GM18858 (cell line): ENCODE results near the gene CZIB.
"Not testable (repeated sequence)": the region's sequence is repeated elsewhere in the genome, so short reads cannot be mapped to it uniquely, and the experiment has no call there.

Experiments
- ATAC-seq: cut with Tn5 transposase; IDR thresholded peaks from one replicate; pipeline ENCODE4 v1.9.1; 2021; ENCODE audit not compliant: unreplicated experiment

The CZIB gene

DNA sequence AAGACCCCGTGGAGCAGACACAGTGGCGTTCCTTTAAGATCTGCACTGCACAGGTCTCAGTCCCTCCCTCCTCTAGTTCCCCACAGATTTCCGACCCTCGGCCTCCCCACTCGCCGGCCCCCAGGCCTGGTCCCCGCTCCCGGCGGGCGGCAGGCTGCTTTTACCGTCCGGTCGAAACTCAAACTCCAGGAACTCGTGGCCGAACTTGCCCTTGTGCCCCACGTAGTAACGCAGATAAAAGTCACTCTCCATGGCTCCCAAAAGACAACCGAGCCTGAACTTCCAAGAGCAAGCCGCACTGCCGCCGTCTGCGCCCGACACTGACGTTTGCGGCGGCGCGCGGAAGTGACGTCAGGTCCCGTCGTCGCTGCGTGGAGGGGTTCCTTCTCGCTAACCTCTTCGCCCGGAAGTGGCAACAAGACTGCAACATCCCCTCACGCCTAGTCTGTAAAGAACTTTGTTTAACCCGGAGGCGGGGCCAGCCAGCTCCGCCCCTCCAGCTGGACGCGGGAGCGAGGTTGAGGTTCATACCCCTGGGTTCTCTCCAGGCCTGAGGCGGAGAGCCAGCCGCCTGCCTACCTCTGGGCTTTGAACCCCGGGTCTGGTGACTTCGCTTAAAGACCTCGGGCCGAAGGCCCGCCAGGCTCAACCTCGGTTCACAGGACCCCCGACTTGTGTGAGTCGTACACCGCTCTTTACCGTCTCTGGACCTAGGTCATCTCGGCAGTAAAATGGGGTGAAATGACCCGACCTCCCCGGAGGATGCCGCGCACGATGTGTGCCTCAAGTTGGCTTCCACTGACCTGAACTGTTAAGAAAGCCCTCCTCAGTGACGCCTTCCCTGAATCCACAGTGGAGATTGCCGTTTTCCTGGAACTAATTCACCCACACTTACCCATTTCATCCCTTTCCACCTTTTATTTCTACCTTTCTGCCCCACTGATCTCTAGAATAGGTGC is 18.0 kb upstream of the CZIB start, which contains the start of gene MAGOH:
TSS of gene MAGOH (minus strand) at position 322 of the 959 bp plus-strand sequence. CDS start at position 252, 70 bp downstream.
- peak; percentile 96 for ATAC-seq

DNA sequence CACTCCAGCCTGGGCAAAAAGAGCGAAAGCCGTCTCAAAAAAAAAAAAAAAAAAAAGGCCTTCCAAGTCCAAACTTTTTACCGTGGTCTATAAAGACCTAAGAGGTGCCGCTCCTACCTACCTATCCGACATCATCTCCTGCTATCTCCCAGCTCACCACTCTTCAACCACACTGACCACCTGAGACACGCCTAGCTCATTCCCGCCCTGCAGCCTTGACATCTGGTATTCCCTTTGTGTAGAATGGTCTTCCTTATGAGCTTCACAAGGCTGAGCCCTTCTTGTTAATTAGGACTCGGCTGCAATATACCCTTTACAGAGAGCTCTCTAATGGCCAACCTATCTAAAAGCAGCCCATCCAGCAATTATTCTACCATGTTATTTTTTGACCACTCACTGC is 17.2 kb upstream of the CZIB start:
- ATAC-seq = no peak

DNA sequence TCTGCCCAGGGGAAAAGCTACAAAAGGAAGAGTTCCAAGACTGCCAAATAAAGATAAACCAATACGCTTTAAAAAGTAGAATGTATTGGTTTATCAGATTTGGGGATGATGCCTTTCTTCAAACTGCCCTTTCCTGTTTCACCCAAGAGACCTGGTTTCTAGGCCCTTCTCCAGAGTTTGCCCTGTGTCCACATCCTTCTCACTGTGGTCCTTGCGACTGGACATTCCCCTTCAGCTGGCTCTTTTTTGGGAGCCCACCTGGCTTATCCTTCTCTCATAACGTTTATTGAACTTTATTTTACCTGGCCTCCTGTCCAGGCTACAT is 490 bp upstream of the CZIB start:
- no peak for ATAC-seq

DNA sequence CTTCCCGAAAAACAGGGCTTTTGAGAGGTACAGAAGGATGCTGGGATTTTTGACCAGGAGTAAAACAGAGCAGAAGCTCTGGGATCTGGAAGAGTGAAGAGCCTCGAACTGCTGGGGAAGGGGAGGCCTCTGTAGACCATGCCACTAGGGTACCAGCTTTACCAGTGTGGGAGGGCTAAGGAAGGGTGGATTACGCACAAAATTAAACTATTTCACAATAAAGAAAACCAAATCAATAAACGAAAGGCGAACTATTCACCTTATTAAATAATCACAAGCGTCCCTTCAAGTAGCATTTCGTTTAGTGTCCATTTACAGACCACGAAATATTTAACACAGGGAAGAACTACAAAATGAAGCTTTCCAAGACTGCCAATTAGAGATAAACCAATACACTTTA is 723 bp downstream of the CZIB start:
- no peak for ATAC-seq

DNA sequence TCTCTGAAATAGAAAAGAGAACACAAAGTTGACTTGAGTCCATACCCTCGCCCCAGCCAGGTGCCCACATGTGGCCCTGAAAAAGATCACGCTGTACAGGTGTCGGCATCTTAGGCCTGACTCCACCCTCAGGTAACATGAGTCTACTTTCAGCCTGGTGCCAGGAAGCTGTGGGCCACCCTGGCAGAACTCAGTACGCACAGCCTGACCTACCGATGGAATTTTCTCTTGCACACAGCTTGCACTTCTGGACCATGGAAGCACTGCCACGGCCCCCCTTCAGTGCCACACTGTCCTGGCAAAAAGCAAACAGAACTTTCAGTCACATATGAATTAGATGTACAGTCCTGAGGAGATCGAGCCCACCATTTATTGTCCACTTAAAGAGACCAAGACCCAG is 2.2 kb downstream of the CZIB start:
- ATAC-seq = no peak

DNA sequence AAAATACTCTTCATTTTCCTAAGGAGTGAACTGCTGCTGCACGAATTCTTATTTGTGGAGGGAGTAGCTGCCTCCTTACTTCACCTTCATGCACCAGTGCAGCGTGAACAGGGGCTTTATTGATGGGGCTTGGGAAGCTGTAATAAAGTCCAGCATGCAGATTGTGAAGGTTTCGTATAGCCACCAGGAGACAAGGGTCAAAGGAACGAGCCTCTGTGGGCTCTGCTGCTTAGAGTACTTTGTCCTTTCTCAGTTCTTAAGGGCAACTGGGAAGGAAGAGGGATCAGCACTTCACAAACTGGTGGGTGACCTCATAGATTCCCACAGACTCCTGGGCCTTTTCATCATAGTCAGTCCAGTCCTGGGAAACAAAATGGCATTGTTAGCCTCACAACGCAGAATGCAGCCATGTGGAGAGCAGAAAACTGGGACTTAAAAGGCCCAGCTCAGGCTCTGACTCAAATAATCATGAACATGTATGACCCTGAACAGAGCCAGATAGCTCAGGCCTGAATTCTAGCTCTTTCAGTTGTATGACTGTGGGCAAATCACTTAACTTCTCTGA is 6.0 kb downstream of the CZIB start:
- no peak for ATAC-seq

DNA sequence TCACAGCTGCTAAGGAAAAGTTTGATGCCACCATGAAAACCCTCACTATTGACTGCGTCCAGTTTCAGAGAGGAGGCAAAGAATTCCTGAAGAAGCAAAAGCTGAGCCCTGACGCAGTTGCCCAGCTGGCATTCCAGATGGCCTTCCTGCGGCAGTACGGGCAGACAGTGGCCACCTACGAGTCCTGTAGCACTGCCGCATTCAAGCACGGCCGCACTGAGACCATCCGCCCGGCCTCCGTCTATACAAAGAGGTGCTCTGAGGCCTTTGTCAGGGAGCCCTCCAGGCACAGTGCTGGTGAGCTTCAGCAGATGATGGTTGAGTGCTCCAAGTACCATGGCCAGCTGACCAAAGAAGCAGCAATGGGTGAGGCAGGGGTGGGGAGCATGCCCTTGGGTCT is 9.5 kb downstream of the CZIB start:
- ATAC-seq = no peak

DNA sequence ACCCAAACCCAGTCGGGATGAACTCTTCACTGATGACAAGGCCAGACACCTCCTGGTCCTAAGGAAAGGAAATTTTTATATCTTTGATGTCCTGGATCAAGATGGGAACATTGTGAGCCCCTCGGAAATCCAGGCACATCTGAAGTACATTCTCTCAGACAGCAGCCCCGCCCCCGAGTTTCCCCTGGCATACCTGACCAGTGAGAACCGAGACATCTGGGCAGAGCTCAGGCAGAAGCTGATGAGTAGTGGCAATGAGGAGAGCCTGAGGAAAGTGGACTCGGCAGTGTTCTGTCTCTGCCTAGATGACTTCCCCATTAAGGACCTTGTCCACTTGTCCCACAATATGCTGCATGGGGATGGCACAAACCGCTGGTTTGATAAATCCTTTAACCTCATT is 10.1 kb downstream of the CZIB start:
- no peak for ATAC-seq

DNA sequence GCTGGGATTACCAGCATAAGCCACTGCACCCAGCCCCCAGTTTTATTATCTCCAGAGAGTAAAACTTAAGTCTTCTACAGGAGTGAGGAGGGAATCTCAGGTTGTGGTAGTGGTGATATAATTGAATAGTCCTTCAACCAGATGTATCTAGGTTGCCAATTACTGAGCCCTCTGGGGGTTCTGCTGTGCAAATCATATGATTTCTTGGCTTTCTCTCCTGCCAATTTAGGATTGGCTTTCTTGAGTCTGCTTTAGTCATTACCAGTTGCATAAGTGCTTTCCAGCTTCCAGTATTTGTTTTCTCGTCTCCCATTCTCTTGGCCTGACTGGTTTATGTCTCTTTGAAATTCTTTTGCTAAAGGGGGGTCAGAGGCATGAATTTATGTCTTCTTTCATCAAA is 12.7 kb downstream of the CZIB start:
- ATAC-seq = no peak

DNA sequence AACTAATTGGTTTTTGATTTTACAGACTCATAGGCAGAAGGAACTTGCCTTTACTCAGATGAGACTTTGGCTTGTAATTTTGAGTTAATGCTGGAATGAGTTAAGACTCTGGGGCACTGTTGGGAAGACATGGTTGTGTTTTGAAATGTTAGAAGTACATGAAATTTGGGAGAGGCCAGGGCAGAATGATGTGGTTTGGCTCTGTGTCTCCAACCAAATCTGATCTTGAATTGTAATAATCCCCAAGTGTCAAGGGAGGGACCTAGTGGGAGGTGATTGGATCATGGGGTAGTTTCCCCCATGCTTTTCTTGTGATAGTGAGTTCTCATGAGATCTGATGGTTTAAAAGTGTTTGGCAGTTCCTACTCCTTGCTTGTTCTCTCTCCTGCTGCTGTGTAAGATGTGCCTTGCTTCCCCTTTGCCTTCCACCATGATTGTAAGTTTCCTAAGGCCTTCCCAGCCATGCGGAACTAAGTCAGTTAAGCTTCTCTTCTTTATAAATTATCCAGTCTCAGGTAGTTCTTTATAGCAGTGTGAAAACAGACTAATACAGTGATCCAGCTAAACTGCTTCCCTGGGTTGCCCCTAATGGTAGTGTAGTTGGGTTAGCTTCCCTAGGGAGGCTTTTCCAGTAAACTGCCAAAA is 13.6 kb downstream of the CZIB start:
- ATAC-seq = no peak

DNA sequence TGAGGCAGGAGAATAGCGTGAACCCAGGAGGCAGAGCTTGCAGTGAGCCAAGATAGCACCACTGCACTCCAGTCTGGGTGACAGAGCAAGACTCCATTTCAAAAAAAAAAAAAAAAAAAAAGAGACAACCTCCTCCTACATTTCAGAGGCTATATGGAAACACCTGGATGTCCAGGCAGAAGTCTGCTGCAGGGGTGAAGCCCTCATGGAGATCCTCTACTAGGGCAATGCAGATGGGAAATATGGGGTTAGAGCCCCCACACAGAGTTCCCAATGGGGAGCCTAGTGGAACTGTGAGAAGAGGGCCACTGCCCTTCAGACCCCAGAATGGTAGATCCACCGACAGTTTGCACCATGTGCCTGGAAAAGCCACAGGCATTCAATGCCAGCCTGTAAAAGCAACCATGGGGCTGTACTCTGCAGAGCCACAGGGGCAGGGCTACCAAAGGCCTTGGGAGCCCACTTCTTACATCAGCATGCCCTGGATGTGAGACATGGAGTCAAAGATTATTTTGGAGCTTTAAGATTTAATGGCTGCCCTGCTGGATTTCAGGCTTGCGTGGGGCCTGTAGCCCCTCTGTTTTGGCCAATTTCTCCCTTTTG is 14.2 kb downstream of the CZIB start:
- ATAC-seq = not testable (repeated sequence)

DNA sequence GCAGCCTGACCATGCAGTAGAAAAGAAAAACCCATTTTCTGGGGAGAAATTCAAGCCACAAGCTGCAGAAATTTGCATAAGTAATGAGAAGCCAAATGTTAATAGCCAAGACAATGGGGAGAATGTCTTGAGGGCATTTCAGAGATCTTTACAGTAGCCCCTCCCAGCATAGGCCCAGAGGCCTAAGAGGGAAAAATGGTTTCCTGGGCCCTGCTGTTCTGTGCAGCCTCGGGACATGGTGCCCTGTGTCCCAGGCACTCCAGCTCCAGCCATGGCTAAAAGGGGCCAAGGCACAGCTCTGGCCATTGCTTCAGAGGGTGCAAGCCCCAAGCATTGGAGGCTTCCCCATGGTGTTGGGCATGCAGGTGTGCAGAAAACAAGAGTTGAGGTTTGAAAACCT is 14.9 kb downstream of the CZIB start:
- ATAC-seq = not testable (repeated sequence)

DNA sequence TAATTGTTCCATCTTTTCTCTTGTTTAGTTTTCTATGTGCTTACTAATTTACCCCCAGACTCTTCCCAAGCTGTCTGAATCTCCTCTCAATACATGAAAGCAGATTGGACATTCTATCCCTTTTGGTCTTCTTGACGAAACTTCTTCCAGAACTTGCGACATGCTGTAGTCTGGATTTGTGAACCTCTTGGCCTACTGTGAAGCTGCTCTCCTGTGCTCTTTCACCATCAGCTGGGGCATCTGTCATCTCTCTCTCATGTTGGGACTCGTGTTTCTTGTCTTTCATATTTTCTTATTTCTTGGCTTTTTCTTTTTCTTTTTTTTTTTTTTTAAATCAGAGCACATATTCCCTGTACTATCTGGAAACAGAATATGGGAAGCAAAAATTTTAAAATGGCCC is 17.0 kb downstream of the CZIB start:
- no peak for ATAC-seq

DNA sequence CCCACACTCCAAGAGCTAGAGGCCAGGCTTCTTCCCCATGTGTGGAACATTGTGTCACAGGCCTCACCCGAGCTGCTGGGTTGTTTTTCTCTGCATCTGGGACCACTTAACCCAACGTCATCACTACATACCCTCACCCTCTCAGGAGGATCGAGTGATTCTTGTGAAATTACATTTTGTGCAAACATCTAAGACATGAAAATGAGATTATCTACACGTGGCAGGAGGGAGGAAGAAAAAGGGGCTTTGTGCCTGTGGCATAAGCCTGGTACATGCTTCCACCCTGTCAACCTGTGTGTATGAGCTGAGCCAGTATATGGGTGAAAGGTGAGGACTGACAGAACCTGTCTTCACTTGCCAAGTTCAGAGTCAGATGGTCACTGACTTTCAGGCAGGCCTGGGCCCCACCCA is 22.2 kb downstream of the CZIB start:
- ATAC-seq = no peak

DNA sequence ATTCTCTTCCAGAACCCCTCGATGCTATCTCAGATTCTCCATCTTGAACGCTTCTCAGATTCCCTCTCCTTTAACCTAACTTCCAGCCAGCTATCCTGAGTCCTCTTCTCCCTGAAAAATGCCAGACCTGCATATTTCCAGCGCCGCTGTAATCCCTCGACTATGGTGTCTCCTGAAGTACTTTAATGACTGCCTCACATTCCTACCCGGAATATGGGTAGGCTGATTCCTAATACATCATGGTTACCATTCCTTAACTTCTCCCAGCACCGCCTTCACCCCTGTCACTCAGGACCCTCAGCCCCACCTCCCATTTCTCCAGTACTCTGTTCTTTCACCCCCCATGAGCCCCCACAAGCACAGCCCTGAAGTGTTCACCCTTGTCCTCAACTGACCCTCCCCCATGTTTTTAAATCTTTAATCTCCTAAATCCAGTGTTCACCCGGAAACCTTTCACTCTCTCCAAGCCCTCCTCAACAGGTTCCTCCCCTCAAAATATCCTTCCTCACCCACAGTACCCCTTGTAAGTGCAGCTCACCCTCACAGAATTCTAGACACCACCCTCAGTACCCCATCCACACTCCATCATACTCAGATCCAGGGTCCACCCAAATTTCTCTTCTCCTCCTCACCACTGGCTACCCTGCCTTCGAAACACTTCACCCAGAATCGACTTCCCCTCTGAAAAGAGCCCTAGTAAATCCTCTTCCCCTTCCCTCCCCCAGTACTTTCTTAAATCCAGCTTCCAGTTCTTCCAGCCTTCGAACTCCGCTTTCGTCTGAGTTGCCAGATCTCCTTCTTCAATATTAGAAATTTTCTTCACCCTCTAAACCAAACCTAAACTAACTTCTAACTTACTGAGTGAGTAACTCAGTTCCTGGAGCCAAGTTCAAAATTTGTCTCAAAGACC is 22.9 kb downstream of the CZIB start:
- no peak for ATAC-seq

DNA sequence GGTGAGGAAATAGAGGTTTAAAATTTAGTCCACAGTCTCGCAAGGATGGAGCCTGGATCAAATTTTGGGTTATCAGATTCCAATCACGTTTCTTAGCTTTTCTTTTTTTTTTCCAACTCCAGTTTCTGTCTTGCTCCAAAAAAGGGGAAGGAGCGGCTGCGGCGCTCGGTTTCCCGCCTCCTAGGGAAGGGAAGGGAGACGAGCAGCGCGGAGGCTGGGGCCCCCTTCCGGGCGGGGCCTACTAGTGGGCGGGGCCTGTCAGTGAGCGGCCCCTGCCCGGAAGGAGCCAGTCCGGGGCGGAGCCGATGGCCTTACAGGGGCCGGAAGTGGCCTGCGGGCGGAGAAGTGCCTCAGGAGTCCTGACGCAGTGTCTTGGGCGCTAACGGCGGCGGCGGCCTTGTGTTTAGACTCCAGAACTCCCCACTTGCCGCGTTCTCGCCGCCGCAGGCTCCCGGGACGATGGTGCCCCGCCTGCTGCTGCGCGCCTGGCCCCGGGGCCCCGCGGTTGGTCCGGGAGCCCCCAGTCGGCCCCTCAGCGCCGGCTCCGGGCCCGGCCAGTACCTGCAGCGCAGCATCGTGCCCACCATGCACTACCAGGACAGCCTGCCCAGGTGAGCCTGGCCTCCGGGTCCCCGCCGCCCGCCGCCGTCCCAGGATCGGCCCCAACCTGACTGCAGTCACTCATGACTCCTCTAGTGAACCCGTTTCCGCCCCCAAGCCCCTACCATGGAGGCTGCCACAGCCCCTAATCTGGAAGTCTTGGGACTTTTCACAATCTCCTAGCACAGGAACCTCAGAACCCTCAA is 23.7 kb downstream of the CZIB start, which contains the start of gene CPT2:
TSS of gene CPT2 (plus strand) at position 340 of the 806 bp plus-strand sequence. CDS start at position 460, 120 bp downstream.
- ATAC-seq = peak; percentile 91

DNA sequence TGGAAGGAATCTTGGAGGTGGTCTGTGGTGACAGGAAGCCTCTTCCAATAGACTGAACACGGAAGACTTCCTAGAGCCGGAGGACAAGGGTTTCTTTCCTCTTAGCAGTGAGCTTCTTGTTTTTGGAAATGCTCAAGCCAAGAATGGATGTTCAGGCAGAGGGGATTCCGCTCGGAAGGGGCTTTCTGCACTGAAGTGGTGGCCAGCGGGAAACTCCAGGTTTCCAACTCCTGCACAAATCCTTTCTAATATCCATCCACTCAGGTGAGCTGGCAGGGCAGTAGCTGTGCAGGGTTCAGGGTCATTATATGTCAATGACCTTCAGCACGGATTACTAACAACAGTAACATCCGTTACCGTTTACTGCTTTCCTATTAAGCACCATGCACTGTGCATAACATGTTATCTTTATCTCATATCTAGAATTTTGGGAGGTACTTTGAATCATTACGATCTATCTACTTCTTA is 24.4 kb downstream of the CZIB start:
- ATAC-seq = peak; percentile 16

DNA sequence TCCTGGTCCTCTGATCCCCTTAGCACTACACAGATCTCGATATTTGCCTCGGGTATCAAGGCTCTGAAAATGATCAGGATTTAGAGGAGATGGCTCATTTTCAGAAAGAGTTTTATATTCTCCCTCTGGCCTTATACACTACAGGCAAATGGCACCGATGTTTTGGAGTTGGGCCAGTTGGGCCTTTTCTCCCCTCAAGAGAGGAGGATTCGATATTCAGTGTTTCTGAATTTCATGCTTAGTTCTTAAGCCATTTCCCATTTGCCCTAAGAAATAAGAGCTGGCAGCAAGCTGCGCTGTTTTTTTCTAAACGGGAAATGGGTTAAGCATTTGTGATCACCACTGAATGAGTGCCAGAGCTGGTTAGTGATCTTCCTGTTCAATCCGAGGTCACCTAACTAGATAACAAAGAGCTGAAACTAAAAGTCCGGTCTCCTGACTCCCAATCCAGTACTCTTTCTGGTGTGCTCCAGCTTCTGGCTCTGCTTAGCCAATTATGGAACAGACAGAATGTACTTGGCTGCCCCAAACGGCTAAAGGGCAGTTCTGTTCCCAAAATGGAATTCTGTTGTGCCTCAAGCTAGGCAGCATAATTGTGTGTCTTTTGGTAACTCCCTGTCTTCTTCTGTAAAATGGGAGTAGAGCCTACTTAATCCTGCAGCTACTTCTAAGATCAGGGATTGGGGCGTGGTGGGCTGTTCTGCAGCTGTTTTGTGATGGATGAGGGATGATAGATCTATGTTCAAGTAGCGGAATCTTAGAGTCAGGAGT is 25.0 kb downstream of the CZIB start:
- ATAC-seq = no peak

DNA sequence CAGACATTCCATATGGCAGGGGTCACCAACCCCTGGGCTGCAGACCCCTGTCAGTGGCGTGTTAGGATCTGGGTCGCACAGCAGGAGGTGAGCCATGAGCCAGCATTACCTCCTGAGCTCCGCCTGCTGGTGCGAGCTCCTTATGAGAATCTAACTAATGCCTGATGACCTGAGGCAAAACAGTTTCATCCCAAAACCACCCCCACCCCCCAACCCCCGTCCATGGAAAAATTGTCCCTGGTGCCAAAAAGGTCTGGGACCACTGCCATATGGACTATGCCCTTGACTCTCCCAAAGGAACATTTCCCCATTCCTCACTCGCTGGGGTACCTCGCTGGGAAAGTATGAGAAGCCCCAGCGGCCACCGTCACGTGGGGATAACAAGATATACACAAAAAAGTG is 30.2 kb downstream of the CZIB start:
- ATAC-seq = no peak
